Liver (tissue), 9 donors: Measurements from ENCODE around the gene KRTAP10-3. TPM values are rescaled to one million over a fixed set of nuclear protein-coding genes. Genes with fewer than 3 reads are reported as not detected.

Experiments used
- DNase-seq: peaks from one replicate; pipeline ENCODE4 v3.0.0-alpha.2; 2017; ENCODE audit warnings: low spot score
- H3K27ac ChIP-seq, 2 donors: one replicate each; pipeline ENCODE4 v1.7.0; 2013; ENCODE audit warnings: inconsistent platforms in 2 of 2, low read length in 2 of 2, control low read depth in 1 of 2, low read depth in 1 of 2, mild to moderate bottlenecking in 1 of 2
- H3K27me3 ChIP-seq, 4 donors: one replicate each; pipeline versions ENCODE4 v1.6.1 to v1.7.0; 2013; ENCODE audit warnings: low read length in 3 of 4, inconsistent platforms in 1 of 4, mild to moderate bottlenecking in 1 of 4, moderate library complexity in 1 of 4; ENCODE audit not compliant: control insufficient read depth in 4 of 4, insufficient read depth in 4 of 4
- H3K36me3 ChIP-seq, 4 donors: one replicate each; pipeline versions ENCODE4 v1.6.1 to v1.7.0; 2013; ENCODE audit warnings: low read length in 3 of 4, mild to moderate bottlenecking in 3 of 4, low read depth in 1 of 4, moderate library complexity in 1 of 4; ENCODE audit not compliant: control insufficient read depth in 4 of 4, insufficient read depth in 3 of 4
- H3K4me1 ChIP-seq, 4 donors: one replicate each; pipeline versions ENCODE4 v1.6.1 to v1.7.0; 2013; ENCODE audit warnings: low read length in 3 of 4, mild to moderate bottlenecking in 3 of 4, moderate library complexity in 1 of 4; ENCODE audit not compliant: control insufficient read depth in 4 of 4, insufficient read depth in 4 of 4
- H3K4me3 ChIP-seq, 3 donors: one replicate each; pipeline versions ENCODE4 v1.6.1 to v1.7.0; 2013; ENCODE audit warnings: low read length in 3 of 3, control low read depth in 1 of 3, low read depth in 1 of 3, mild to moderate bottlenecking in 1 of 3
- H3K9ac ChIP-seq, 2 donors: one replicate each; pipeline ENCODE4 v1.7.0; 2013; ENCODE audit warnings: low read length in 2 of 2, mild to moderate bottlenecking in 2 of 2, moderate library complexity in 2 of 2, control low read depth in 1 of 2, low read depth in 1 of 2
- H3K9me3 ChIP-seq, 4 donors: one replicate each; pipeline versions ENCODE4 v1.6.1 to v1.7.0; 2013; ENCODE audit warnings: low read length in 3 of 4; ENCODE audit not compliant: control insufficient read depth in 4 of 4
- ATF3 ChIP-seq: IDR thresholded peaks from 2 replicates; pipeline ENCODE4 v1.6.1; 2016; ENCODE audit warnings: antibody characterized with exemption
- EGR1 ChIP-seq, 2 donors: IDR thresholded peaks; 2 replicates each; pipeline ENCODE4 v1.6.1; 2016 to 2018; ENCODE audit warnings: antibody characterized with exemption in 2 of 2, low read depth in 2 of 2
- FOXA1 ChIP-seq: IDR thresholded peaks from 2 replicates; pipeline ENCODE4 v1.6.1; 2016; ENCODE audit warnings: antibody characterized with exemption
- FOXA2 ChIP-seq: IDR thresholded peaks from 2 replicates; pipeline ENCODE4 v1.6.1; 2016; ENCODE audit warnings: antibody characterized with exemption
- GABPA ChIP-seq, 2 donors: IDR thresholded peaks in 1 of 2; conservative IDR thresholded peaks in 1 of 2; 2 replicates each; pipeline ENCODE4 v1.6.1; 2016; ENCODE audit warnings: antibody characterized with exemption in 2 of 2, mild to moderate bottlenecking in 1 of 2, moderate library complexity in 1 of 2
- HNF4A ChIP-seq, 2 donors: conservative IDR thresholded peaks; 2 replicates each; pipeline ENCODE4 v1.6.1; 2016; ENCODE audit warnings: antibody characterized with exemption in 2 of 2, mild to moderate bottlenecking in 2 of 2
- HNF4G ChIP-seq: IDR thresholded peaks from 2 replicates; pipeline ENCODE4 v1.6.1; 2016; ENCODE audit warnings: antibody characterized with exemption
- JUND ChIP-seq, 2 donors: IDR thresholded peaks; 2 replicates each; pipeline ENCODE4 v1.6.1; 2016; ENCODE audit warnings: antibody characterized with exemption in 2 of 2
- MAX ChIP-seq: IDR thresholded peaks from 2 replicates; pipeline ENCODE4 v1.6.1; 2016; ENCODE audit warnings: antibody characterized with exemption
- NR2F2 ChIP-seq: IDR thresholded peaks from 2 replicates; pipeline ENCODE4 v1.6.1; 2016; ENCODE audit warnings: antibody characterized with exemption
- RAD21 ChIP-seq, 2 donors: IDR thresholded peaks; 2 replicates each; pipeline ENCODE4 v1.6.1; 2016; ENCODE audit warnings: antibody characterized with exemption in 2 of 2, mild to moderate bottlenecking in 2 of 2
- REST ChIP-seq: IDR thresholded peaks from 2 replicates; pipeline ENCODE4 v1.6.1; 2016; ENCODE audit warnings: antibody characterized with exemption, mild to moderate bottlenecking
- RXRA ChIP-seq, 2 donors: IDR thresholded peaks; 2 replicates each; pipeline ENCODE4 v1.6.1; 2017 to 2018; ENCODE audit warnings: antibody characterized with exemption in 2 of 2, mild to moderate bottlenecking in 1 of 2
- SP1 ChIP-seq: IDR thresholded peaks from 2 replicates; pipeline ENCODE4 v1.6.1; 2018; ENCODE audit warnings: antibody characterized with exemption, mild to moderate bottlenecking
- TAF1 ChIP-seq: conservative IDR thresholded peaks from 2 replicates; pipeline ENCODE4 v1.6.1; 2016; ENCODE audit warnings: antibody characterized with exemption, mild to moderate bottlenecking
- YY1 ChIP-seq: IDR thresholded peaks from 2 replicates; pipeline ENCODE4 v1.6.1; 2016; ENCODE audit warnings: antibody characterized with exemption, mild to moderate bottlenecking
- ZBTB33 ChIP-seq: IDR thresholded peaks from 2 replicates; pipeline ENCODE4 v1.6.1; 2016; ENCODE audit warnings: antibody characterized with exemption
- WGBS: extraction: QIAGEN DNeasy Blood & Tissue Kit; methylation state at CpG from one replicate; pipeline ENCODE4 v1.1.7; 2013; 5-methylcytosine and 5-hydroxymethylcytosine counted together
- polyA plus RNA-seq, 2 donors: library from polyadenylated mRNA; stranded (reverse) in 1 of 2; unstranded in 1 of 2; fragments of 200-250 nt in 1 of 2; fragments of >200 nt in 1 of 2; fragmentation: Nextera tagmentation in 1 of 2; extraction: Ambion mirVana in 1 of 2; gene quantifications; one replicate each; pipeline versions ENCODE4 v1.2.1 to v1.2.3, GENCODE V29; 2013 to 2015
- total RNA-seq, 2 donors: library from RNA; depleted of rRNA; stranded (reverse); fragments of >200 nt; gene quantifications; one replicate each; pipeline ENCODE4 v1.2.3, GENCODE V29; 2014
- donor health status: healthy.
- donor health status: healthy.
- donor health status: healthy.
- donor health status: healthy.
- donor health status: healthy.

KRTAP10-3 gene
- total and polyA plus RNA-seq, 4 donors = not detected

- no peak for TF ChIP-seq REST
- TF ChIP-seq FOXA1 = no peak
- no peak for TF ChIP-seq RAD21 (IDR thresholded peaks at IDR 0.05)
- no peak for TF ChIP-seq TAF1
- no peak for TF ChIP-seq YY1
- TF ChIP-seq NR2F2 = no peak
Observed at GRCh38 chr21:44518686-44519085, 39.9 kb downstream of the KRTAP10-3 start (continued).

- peak overlapping the region in 2 of 3 donors; percentile 41 to 60 for H3K4me3 ChIP-seq
- WGBS = 88% methylated on average over 15 of the region's 15 CpGs
- H3K36me3 ChIP-seq = no peaks in the 10 kb centered on the region
- TF ChIP-seq RAD21 (IDR thresholded peaks at IDR 0.05) (no peak), NR2F2 (no peak), REST (no peak), RXRA (IDR thresholded peaks at IDR 0.05) (no peak), SP1 (no peak), JUND (IDR thresholded peaks at IDR 0.05) (no peak), HNF4A (conservative IDR thresholded peaks at IDR 0.05) (no peak), FOXA2 (no peak), EGR1 (IDR thresholded peaks at IDR 0.05; ENCODE audit: low read depth in 2 of 2) (no peak), GABPA (IDR thresholded peaks at IDR 0.05 in 1 of 2, conservative IDR thresholded peaks at IDR 0.05 in 1 of 2) (no peak), HNF4G (no peak), TAF1 (no peak), FOXA1 (no peak), ATF3 (no peak), ZBTB33 (no peak), YY1 (no peak), MAX (no peak)
- H3K27ac ChIP-seq = no peak overlapping the region
- no peaks in the 10 kb centered on the region for H3K27me3 ChIP-seq
- no peak for DNase-seq
- H3K4me1 ChIP-seq = peaks cover 0 to 11% (median 4%) of the 10 kb centered on the region in 4 donors
- no peaks in the 10 kb centered on the region for H3K9me3 ChIP-seq
- no peak overlapping the region for H3K9ac ChIP-seq
Observed at GRCh38 chr21:44517175-44517899, 41.3 kb downstream of the KRTAP10-3 start.
